ENCODE data around the gene DHRS12.

The DHRS12 gene

DNA sequence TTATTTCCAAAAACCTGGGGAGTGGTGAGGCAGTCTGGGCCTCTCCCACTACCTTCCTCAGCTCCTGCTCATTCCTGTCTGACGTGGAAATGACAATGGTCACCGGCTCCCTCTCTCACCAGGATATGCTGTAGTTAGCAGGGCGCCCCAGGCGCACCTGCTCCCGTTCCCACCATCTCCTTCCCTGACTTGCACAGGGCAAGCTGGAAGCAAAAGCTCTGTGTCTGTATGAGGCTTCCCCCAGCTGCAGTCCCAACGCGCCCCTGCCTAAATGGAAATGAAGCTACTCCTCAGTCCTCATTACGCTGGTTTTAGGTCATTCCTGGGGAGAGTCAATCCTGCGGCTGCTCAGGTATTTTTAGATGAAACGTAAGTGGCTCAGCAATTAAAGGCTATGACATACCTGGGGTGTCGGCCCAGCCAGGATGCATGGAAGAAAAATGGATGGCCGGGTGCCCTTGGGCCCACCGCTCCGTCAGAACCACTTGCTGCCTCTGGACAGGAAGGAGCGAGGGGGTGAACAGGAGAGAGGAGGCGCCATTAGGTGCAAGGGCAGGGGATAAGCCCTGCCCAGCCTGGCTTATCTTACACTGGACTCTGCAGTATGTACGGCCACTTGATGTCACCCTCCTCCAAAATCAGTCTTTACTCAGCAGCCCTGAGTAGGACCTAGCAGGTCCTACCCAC, 32.4 kb downstream of the DHRS12 start:
- H3K36me3 ChIP-seq (ENCODE audit: insufficient read depth, low read length) = no peaks in the 10 kb centered on the region
- no peaks in the 10 kb centered on the region for H3K27me3 ChIP-seq (ENCODE audit: insufficient read depth, low read length, poor library complexity)
- H3K27ac ChIP-seq (ENCODE audit: low read length) = no peak overlapping the region
- no peak overlapping the region for H2AFZ ChIP-seq (ENCODE audit: low read depth, low read length)
- no peak overlapping the region for H3K9ac ChIP-seq (ENCODE audit: low read depth, low read length)
- no peaks in the 10 kb centered on the region for H3K9me3 ChIP-seq (ENCODE audit: insufficient read depth, low read length, severe bottlenecking)
- no peaks in the 10 kb centered on the region for H4K20me1 ChIP-seq (ENCODE audit: insufficient read depth, low read length)
- no peaks in the 10 kb centered on the region for H3K4me1 ChIP-seq (ENCODE audit: insufficient read depth, low read length)
- no peak overlapping the region for H3K4me3 ChIP-seq (ENCODE audit: low read depth in 1 of 2, low read length in 2 of 2)
- no peak for TF ChIP-seq CTCF (IDR thresholded peaks at IDR 0.05; ENCODE audit: borderline replicate concordance, extremely low read depth, low read length, poor library complexity, severe bottlenecking)
- no peaks in the 10 kb centered on the region for H3K79me2 ChIP-seq (ENCODE audit: insufficient read depth, low read length)
- no peak overlapping the region for H3K4me2 ChIP-seq (ENCODE audit: insufficient read depth, low read length)
- no peak for DNase-seq
- no peak for ATAC-seq (ENCODE audit: insufficient read depth, low read depth)

- Histone ChIP-seq H3K4me3 (ENCODE audit: low read depth in 1 of 2, low read length in 2 of 2) (no peak overlapping the region), H2AFZ (ENCODE audit: low read depth, low read length) (no peak overlapping the region), H3K4me1 (ENCODE audit: insufficient read depth, low read length) (no peaks in the 10 kb centered on the region), H3K36me3 (ENCODE audit: insufficient read depth, low read length) (no peaks in the 10 kb centered on the region), H3K27me3 (ENCODE audit: insufficient read depth, low read length, poor library complexity) (no peaks in the 10 kb centered on the region), H3K9me3 (ENCODE audit: insufficient read depth, low read length, severe bottlenecking) (no peaks in the 10 kb centered on the region), H4K20me1 (ENCODE audit: insufficient read depth, low read length) (no peaks in the 10 kb centered on the region), H3K4me2 (ENCODE audit: insufficient read depth, low read length) (no peak overlapping the region), H3K79me2 (ENCODE audit: insufficient read depth, low read length) (no peaks in the 10 kb centered on the region), H3K27ac (ENCODE audit: low read length) (no peak overlapping the region), H3K9ac (ENCODE audit: low read depth, low read length) (no peak overlapping the region)
- ATAC-seq (ENCODE audit: insufficient read depth, low read depth) (no peak), DNase-seq (no peak)
- TF ChIP-seq EZH2 (IDR thresholded peaks at IDR 0.05; ENCODE audit: borderline replicate concordance, low read depth, low read length, severe bottlenecking) (no peak), CTCF (IDR thresholded peaks at IDR 0.05; ENCODE audit: borderline replicate concordance, extremely low read depth, low read length, poor library complexity, severe bottlenecking) (no peak)
These were observed 33.1 kb downstream of the DHRS12 start for GRCh38 chr13:51770681-51771417.

DNA sequence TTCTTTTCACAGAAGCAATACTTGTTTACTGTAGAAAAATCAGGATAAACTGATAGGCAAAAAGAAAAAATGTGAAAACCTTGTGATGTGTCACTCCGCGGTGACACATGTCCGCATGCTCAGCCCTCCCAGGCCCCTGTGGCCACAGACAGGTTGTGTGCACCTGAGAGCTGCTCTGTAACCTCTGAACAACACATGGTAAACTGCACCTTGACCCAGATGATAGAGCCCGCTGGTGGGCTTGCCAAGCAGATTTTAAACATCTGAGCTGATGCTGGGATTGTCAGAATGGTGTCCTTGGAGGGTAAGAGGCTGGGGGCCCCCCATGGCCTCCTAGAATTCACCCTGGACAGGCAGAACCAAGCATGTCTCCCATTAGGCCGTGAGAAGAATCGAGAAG, 33.8 kb downstream of the DHRS12 start:
- Histone ChIP-seq H3K4me1 (ENCODE audit: insufficient read depth, low read length) (no peaks in the 10 kb centered on the region), H3K9ac (ENCODE audit: low read depth, low read length) (no peak overlapping the region), H3K36me3 (ENCODE audit: insufficient read depth, low read length) (no peaks in the 10 kb centered on the region), H3K9me3 (ENCODE audit: insufficient read depth, low read length, severe bottlenecking) (no peaks in the 10 kb centered on the region), H2AFZ (ENCODE audit: low read depth, low read length) (no peak overlapping the region), H3K4me3 (ENCODE audit: low read depth in 1 of 2, low read length in 2 of 2) (no peak overlapping the region), H3K4me2 (ENCODE audit: insufficient read depth, low read length) (no peak overlapping the region), H3K27ac (ENCODE audit: low read length) (no peak overlapping the region), H3K27me3 (ENCODE audit: insufficient read depth, low read length, poor library complexity) (no peaks in the 10 kb centered on the region), H4K20me1 (ENCODE audit: insufficient read depth, low read length) (no peaks in the 10 kb centered on the region), H3K79me2 (ENCODE audit: insufficient read depth, low read length) (no peaks in the 10 kb centered on the region)
- DNase-seq = no peak
- no peak for TF ChIP-seq CTCF (IDR thresholded peaks at IDR 0.05; ENCODE audit: borderline replicate concordance, extremely low read depth, low read length, poor library complexity, severe bottlenecking)
- TF ChIP-seq EZH2 (IDR thresholded peaks at IDR 0.05; ENCODE audit: borderline replicate concordance, low read depth, low read length, severe bottlenecking) = no peak
- no peak for ATAC-seq (ENCODE audit: insufficient read depth, low read depth)

All from DND-41 (cell line).